HG02623 (cell line): Measurements from ENCODE around the gene UPF1.

Experiments
- ATAC-seq: cut with Tn5 transposase; IDR thresholded peaks from one replicate; pipeline ENCODE4 v1.9.1; 2021; ENCODE audit warnings: moderate library complexity; ENCODE audit not compliant: unreplicated experiment

UPF1 gene

DNA sequence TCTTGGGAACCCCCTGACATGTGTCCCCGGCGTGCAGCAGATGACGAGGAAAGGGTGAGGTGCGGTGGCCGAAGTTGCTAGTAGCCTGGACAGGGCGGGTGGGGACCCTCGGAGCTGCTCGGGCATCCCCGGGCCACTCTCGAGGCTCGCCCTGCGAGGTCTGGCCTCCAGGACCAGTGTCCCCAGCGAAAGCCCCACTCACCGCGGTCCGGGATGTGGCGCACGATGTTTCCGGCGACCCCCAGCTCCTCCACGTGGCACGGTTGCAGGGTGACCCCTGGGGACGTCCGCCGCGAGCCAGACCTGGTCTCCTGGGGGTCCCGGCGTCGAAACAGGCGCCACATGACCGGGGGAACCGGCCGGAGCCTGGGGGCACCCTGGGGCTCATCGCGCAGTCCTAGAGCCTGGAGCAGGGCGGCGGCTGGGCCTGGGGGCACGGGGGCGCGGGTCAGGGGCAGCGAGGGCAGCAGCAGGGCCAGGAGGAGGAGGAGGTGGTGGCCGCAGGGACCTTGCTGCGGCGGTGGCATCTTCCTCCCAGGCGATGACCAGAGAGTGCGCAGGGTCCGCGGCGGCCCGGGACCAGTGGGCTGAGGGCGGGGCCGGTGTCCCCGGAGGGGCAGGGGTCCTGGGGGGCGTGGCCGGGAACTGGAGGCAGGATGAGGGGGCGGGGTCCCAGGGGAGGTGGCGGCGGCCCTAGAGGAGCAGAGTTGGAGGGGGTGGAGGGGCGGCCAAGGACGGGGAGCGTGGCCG lies 38.2 kb downstream of the UPF1 start:
- no peak for ATAC-seq

DNA sequence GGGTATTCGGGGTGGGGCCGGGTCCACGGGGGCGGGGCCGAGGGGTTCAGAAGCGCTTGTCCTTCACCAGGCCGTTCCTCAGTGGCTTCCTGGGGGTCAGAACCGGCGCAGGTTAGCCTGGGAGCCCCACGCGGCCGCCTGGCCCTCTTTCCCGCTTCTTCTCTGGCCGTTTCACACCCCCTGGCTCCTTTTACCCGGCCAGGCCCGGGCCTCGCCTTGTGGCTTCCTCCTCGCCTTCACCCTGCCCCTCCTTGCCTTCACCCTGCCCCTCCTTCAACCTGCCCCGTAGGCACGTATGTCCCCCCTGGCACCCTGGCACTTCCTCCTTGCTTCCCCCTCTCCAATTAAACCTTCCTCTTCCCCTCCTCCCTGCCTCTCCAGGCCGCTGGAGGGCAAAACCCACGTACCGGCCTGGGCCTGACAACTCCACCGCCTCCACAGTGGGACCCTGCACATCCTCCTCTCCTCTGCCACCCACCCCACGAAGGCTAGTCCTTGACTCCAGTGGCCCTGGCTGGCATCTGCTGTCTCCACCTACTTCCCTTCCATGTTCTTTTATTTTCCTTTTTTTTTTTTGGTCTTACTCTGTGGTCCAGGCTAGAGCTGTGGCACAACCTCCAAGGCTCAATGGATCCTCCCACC lies 38.9 kb downstream of the UPF1 start:
- ATAC-seq, result no peak

DNA sequence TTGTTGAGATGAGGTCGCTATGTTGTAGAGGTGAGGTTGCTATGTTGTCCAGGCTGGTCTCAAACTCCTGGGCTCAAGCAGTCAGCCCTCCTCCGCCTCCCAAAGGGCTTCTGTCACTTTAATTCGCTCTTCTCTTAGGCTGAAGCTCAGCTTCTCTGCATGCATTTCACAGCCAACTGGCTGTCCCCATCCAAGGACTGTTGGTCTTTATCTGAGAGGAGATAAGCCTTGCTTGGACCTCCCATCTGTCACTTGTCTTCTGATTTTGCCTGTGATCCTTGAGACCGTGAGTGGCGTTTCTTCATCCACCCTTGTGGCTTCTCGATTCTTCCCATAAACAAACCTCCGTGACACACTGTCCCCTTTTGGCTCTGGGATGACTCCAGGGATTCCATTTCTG lies 39.8 kb downstream of the UPF1 start:
- ATAC-seq, result no peak

DNA sequence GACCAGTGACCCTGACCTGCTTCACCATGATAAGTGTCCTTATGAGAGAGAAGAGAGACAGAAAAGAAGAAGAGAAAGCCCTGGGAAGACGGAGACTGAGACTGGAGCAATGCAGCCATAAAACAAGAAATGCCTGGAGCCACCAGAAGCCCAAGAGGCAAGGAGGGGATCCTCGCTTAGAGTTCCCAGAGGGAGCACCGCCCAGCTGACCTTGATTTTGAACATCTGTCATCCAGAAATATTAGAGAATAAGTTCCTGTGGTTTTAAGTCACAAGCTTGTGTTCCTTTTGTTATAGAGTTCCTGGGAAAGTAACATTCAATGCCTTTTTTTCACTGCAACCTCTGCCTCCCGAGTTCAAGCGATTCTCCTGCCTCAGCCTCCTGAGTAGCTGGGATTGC lies 44.0 kb downstream of the UPF1 start:
- ATAC-seq, result no peak

DNA sequence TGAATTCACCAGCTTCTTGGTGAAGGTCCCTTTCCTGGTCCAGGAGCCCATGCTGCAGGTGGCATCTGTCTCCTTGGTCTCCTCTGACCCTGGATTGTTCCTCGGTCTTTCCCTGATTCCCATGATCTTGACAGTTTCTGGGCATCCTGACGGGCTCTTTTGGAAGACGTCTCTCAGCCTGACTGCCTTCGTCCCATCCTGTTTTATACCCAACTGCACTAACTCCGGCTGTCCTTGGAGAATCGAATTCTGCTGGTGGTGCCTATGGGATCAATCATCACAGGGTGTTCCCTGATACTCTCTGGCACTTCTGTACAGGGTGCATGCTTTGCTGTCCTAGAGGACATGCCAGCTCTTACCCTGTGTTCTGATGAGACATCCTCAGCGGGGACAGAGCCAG lies 45.1 kb downstream of the UPF1 start:
- ATAC-seq, result no peak

DNA sequence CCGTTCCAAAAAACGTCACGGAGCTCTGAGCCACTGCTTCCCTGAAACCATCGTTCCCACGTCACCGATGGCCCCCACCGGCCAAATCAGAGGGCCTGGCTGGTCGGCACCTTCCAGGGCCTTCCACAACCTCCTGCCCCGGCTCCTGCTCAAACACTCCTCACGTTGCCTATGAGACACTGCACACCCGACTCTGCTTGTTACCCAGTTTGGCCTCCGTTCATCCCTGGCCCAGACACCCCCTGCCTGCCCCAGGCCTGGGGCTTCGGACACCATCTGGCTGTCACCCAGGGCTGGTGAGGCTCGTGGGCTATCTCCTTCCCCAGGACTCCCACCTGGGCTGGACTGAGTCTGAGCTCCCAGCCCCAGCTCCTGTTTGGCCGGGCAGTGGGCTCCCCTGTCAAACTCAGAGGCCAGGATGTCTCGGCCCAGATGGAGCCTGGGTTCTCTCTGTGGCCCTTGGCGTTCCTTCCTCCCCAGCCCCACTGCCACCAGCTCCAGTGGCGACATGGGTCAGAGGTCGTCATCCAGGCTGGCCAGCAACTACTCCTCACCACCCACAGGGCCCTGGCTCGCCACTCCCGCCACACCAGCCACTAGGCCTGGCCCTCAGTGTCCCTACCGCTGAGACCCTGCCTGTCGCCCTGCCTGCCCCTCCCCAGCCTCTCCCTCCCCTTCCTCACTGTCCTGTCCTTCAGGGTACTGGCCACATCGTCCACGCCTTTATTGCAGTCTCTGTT lies 46.5 kb downstream of the UPF1 start:
- ATAC-seq, result no peak

DNA sequence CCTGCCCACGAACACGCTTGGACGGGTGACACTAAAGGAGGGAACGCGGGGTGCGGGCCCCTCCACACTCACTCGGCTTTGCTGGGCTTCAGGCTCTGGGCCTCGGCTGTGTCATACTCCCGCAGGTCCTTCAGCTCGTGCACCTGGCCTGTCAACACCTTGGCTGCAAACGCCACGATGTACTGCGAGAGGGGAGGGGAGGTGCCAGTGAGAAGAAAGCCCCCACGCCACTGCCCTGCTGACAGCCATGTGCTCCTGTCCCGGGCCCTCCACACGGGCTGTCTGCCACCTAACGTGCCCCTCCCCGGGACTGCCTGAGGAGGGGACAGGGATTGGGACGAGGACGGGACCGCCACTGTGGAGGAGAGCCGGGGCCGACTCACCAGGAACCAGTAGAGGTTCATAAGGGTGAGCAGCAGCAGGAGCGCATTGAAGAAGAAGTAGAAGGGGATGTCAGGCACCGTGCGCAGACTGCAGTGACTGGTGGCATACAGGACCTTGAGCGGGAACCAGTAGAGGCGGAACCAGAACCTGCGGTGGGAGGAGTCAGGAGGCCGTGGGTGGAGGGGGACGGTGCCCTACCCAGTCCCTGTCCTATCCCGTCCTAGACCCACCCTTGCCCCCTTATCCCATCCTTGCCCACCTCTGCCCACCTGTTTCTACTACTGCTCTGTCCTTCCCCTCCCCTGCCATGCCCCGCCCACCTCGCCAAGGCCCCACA lies 47.3 kb downstream of the UPF1 start:
- no peak for ATAC-seq

DNA sequence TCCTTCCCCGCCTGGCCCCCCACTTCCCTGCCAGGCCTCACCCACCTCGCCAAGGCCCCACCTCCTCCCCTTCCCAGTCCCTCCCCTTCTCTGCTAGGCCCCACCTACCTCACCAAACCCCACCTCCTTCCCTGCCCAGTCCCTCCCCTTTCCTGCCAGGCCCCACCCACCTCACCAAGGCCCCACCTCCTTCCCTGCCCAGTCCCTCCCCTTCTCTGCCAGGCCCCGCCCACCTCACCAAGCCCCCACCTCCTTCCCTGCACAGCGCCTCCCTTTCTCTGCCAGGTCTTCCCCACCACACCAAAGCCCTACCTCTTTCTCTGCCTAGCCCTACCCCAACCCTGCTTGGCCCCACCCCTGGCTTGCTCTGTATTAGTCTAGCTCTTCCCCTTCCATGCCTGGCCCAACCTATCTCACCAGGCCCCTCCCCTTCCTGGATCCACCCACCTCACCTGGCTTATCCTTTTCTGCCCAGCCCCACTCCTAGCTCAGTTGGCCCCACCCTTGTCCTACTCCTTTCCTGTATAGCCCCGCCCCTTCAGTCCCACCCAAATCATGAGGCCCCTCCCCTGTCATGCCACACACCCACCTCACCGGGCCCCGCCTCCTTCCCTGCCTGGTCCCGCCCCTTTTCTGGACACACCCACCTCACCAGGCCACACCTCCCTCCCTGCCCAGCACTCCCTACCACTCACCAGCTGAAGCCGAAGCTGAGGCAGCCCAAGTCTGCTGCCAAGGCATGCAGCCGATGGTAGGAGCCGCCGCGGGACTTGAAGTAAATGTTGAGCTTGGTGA lies 48.0 kb downstream of the UPF1 start:
- no peak for ATAC-seq

DNA sequence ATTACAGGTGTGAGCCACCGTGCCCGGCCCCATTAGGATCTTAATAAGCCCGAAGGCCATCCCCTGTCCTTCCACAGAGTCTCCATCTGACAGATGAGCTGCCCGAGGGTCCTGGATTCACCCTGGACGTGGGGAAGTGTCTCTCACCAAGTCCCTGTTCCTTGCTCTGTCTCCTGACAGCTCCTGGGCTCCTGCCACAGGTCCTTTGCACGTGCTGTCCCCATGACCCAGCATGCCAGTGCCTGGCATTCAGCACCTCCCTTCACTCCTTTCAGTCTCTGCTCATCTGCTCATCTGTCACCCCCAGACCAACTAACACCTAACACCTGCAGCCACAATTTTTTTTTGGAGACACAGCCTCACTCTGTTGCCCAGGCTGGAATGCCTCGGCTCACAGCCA lies 49.7 kb downstream of the UPF1 start:
- ATAC-seq, result no peak

DNA sequence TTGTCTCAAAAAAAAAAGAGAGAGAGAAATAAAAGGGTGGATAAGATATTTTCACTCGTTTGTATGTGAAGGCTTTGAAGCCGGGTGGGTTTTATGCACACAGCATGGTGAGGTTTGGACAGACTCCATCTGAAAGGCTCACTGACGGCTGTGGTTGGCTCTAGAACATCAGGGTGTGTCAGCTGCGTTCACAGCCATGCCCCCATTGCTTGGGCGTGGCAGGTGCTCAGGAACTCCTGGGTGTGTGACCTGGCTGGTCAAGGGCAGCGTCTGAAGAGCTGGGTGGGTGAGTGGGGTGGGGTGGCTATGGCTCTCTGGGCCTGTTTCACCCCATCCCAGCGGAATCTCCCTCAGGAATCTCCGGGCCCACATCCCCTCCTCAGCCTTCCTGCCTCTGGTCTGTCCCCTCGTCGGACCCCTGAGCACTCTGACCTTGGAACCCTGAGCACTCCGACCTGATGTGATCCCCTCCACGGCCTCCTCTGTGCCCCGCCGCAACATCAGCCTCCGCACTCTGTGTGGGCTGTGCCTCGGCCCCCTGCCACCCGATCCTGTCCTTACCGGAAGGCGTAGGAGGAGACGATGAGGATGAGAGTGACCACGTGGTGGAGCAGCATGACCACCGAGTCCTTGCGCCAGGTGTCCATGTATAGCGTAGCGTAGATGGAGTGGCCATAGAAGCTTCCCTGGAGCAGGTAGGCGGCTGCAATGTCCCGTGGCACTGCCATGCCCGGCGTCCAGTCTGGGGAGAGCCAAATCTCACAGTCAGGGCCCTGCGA lies 52.0 kb downstream of the UPF1 start:
- no peak for ATAC-seq

DNA sequence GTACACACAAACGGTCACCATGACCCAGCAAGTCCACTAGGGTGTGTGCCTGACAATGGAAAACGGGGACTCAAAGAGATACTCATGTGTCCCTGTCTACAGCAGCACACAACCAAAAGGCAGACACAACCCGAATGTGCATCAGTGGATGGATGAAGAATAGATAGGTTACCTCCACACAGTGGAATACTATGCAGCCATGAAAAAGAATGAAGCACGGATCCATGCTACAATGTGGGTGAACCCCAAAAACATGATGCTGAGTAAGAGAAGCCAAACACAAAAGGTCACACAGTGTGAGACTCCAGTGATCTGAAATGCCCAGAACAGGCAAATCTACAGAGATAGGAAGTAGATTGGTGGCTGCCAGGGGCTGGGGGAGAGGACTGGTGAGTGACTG lies 55.2 kb downstream of the UPF1 start:
- no peak for ATAC-seq

DNA sequence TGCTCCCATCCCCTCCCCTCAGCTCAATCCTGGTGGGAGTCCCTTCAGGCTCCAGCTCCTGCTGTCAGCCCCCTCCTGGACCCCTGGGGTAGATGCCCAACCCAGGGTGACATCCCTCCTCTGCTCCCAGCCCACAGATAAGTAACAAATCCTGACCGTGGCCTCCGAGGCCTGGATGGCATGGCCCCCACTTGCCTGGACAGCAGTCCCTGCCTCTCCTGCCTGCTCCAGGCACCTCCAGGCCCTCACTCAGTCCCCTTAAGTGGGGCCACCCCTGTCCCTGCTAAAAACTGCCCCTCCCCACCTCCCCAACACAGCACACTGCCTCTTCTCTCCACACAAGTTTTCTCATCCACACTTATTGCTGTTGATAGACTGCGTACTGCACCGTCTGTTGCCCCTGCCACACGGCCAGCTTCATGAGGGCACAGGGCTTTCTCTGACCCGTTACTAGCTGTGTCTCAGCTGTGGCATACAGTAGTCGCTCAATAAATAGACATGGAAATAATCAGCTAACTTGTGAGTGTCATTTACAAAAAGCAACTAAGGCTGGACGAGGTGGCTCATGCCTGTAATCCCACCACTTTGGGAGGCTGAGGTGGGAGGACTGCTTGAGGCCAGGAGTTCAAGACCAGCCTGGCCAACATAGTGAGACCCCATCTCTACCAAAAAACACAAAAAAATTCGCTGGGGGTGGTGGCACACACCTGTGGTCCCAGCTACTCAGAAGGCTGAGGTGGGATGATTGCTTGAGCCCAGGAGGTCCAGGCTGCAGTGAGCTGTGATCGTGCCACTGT lies 58.4 kb downstream of the UPF1 start:
- no peak for ATAC-seq

DNA sequence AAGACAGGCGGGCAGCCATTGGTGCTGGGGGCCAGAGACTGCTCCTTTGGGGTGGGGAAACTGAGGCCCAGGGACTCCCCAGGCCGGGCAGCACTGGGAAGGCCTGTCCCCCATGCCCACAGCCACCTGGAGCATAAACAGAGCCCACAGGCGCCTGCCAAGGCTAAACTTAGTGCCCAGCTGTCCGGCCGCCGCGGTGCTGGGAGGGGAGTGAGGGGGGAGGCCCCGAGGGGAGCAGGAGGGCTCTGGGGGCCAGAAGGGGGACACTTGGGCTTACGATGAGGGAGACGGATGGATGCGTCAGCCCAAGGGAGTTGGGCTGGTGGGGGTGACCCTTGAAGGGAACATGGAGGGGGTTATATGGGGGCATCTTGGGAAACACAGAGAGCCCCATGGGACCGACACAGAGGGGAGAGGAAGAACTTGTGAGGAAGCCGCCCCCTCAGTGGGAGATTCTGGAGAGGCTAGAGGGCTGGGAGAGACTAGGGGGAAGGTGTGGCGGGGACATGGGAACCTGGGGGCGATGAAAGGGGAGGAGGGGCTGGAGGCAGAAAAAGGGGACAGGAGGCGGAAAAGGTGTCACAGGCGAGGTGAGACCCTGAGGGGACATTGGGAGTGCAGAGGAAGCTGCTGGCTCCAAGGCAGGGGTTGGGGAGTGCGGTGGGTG lies 62.0 kb downstream of the UPF1 start:
- ATAC-seq, result no peak

DNA sequence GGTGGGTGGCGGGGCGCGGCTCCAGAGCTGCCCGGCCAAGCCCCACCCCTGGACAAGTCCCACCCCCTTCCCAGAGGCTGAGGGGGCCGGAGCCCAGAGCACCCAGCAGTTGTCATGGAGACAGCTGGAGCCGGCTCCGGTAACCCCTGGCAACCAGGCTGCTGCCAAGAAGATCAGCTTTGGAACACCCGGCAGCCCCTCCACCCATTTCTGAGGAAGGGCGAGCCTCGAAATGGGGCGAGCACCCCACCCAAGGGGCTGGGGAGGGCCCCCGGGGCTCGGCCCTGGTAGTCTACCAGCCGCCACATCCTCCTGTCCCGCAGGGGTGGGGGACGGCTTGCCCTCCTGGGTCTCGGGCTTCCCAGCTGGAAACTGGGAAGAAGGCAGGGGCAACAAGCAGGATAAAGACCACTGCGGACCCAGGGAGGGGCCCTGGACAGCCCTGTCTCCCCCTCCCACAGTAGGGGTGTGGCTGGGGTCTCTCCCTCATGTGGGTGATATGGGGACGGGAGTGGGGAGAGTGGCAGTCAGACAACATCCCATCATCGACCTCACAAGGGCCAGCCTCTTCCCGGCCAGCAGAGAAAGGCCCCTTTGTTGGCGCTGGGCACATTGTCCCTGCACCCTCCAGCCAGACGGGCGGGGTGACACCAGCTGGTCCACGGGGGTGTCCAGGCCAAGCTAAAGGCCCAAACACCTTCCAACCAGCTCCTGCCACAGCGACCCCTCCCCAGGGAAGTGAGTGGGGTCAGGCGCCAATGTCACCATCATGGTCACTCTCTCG lies 62.7 kb downstream of the UPF1 start:
- ATAC-seq, result no peak

DNA sequence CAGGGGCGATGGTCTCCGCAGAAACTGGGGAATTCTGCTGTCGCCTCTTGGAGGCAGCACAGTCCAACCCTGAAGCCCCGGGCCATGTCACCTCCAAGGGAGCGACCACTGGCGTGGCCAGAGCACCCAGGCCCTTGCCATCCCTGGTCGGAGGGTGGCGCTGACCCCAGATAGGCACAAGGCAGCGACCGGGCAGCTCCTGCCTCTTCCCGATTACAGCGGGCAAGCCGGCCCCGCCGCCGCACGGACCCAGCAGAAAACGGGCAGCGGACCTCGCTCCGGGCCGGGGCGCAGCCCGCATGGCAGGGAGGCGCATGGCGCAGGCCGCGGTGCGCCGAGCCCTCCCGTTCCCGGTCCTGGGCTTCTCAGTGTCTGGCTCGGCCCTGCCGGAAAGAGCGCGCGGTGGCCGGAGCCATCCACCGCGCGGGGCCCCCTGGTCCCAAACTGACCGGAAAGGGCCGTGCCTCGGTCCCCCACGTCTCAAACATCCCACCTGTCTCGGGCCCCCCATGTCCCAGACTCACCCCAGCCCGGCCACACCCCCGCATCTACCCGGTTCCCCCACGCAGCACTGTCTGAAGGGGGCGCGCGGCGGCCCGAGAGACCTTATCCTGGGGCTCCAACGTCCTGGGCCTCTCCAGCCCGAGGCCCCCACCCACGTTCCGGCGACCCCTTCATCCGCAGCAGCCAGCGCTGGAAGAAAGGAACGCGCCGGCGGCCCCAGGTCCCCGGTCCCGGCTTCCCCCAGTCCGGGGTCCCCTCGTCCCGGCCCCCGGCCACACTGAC lies 63.5 kb downstream of the UPF1 start:
- ATAC-seq, result no peak

DNA sequence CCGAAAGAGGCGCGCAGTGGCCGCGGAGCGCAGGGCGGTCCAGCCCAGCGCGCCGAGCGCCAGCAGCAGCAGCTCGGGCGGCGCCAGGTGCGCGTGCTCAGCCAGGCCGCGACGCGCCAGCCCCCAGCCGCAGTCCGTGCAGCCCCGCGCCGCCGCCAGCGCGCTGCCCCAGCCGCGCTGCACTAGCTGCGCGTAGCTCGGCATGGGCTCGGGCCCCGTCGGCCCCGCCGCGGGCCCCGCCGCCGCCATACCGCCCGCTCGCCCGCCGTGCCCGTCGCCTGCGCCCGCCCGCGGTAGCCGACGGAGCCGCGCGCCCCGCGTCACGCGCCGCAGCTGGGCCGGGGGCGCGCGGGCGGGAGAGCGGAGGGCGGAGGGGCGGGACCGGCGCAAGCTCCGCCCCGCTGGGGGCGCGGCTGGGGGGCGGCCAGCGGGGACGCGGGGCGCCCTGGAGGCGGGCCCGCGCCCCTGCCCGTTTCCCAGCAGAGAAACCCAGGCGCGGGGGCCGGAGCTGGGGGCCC lies 64.1 kb downstream of the UPF1 start, which contains the start of gene CERS1:
TSS of gene CERS1 (minus strand) at position 335 of the 518 bp plus-strand sequence. CDS start at position 249, 86 bp downstream.
- ATAC-seq, result no peak

DNA sequence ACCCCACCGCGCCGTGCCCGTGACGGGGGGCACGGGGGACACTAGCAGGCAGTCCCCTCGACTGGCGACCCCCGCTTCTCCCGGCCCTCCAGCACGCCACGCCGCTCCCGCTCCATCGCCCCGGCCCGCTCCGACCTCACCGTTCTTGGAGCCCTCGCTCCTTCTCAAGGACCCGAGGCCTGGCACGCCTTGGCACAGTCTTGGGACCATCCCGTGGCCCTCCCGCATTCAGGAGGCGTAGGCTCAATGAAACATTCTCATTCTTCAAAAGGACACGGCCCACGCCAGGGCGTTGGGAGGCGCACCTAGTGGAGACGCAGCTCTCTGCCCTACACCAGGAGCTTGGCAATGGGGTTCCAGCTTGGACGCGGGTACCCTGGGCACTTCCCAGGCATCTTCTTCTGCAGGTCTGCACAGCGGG lies 64.7 kb downstream of the UPF1 start:
- no peak for ATAC-seq
